ENCODE results near the gene MED13L. TPM values are rescaled to one million over a fixed set of nuclear protein-coding genes. Genes with fewer than 3 reads are reported as not detected.

The MED13L gene
- total and polyA plus RNA-seq, 2 donors (not counting 1 experiment from before 2014, with no cell fraction given): 20.3 to 207 TPM

DNA sequence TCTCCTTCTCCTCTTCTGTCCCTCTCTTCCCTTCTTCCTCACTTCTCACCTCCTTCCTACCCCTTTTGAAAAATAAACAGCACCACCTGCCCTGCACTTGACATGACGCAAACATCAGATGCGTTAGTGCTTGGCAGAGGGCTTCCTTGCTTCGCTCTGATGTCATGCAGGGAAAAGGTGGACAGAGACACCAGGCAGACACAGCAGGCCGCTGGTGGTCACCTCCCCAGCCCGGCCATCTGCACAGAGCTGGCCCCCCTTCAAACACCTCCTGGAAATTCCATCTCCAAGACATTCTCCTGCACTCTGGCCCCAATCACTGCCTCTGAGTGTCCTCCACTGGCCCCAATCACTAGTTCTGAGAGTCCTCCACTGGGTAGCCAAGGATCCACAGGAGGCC, 353.6 kb downstream of the MED13L start:
- Histone ChIP-seq H3K36me3 (replicated peaks in 1 of 2; ENCODE audit: control extremely low read depth in 1 of 2, control insufficient read depth in 1 of 2, extremely low read depth in 1 of 2, insufficient read depth in 2 of 2, low read length in 1 of 2) (no peaks in the 10 kb centered on the region), H4K20me1 (ENCODE audit: control insufficient read depth, insufficient read depth, low read length, poor library complexity, severe bottlenecking) (no peaks in the 10 kb centered on the region), H3K4me3 (ENCODE audit: control extremely low read depth in 1 of 5, extremely low read depth in 1 of 5, insufficient read depth in 1 of 5, low read depth in 2 of 5, low read length in 4 of 5) (no peak overlapping the region), H3K27ac (ENCODE audit: low read length in 2 of 2) (no peak overlapping the region), H3K79me2 (ENCODE audit: control insufficient read depth, insufficient read depth, low read length) (no peaks in the 10 kb centered on the region), H3K4me1 (ENCODE audit: control insufficient read depth in 2 of 2, insufficient read depth in 2 of 2, low read length in 2 of 2) (no peaks in the 10 kb centered on the region), H2AFZ (ENCODE audit: insufficient read depth, low read depth, low read length, poor library complexity, severe bottlenecking) (no peak overlapping the region), H3K27me3 (replicated peaks in 1 of 4; ENCODE audit: control extremely low read depth in 1 of 4, control insufficient read depth in 3 of 4, insufficient read depth in 4 of 4, low read length in 3 of 4) (peaks cover 0 to 8% (median 3%) of the 10 kb centered on the region in 4 experiments), H3K9me3 (ENCODE audit: control extremely low read depth in 1 of 3, control insufficient read depth in 2 of 3, insufficient read depth in 1 of 3, low read length in 2 of 3) (peaks cover 0 to 13% (median 8%) of the 10 kb centered on the region in 3 donors), H3K4me2 (replicated peaks; ENCODE audit: low read depth, low read length, poor library complexity, severe bottlenecking) (no peak overlapping the region), H3K9ac (ENCODE audit: low read length) (no peak overlapping the region)
- POLR2A ChIA-PET: no interaction called here
- ATAC-seq (ENCODE audit: low read depth): no peak
- CTCF ChIA-PET: interaction anchor here (0.9 kb wide), 1 partner anchor 9 kb away, joined by 3 read pairs; no protein-coding TSS in a partner anchor
- 85% methylated on average over 5 of the region's 5 CpGs for WGBS (ENCODE audit: insufficient coverage)
- DNase-seq: no peak
- Mint-ChIP-seq H3K4me1 (no peaks in the 10 kb centered on the region), H3K4me3 (no peak overlapping the region), H3K27me3 (peaks cover 30% of the 10 kb centered on the region), H3K27ac (no peak overlapping the region), H3K9me3 (ENCODE audit: insufficient read depth) (no peaks in the 10 kb centered on the region)
- intact Hi-C loops (cut with micrococcal nuclease): no loop called here
- no peak for TF ChIP-seq EZH2 (IDR thresholded peaks at IDR 0.05; ENCODE audit: borderline replicate concordance, insufficient read depth, low read depth, low read length, poor library complexity, severe bottlenecking)

DNA sequence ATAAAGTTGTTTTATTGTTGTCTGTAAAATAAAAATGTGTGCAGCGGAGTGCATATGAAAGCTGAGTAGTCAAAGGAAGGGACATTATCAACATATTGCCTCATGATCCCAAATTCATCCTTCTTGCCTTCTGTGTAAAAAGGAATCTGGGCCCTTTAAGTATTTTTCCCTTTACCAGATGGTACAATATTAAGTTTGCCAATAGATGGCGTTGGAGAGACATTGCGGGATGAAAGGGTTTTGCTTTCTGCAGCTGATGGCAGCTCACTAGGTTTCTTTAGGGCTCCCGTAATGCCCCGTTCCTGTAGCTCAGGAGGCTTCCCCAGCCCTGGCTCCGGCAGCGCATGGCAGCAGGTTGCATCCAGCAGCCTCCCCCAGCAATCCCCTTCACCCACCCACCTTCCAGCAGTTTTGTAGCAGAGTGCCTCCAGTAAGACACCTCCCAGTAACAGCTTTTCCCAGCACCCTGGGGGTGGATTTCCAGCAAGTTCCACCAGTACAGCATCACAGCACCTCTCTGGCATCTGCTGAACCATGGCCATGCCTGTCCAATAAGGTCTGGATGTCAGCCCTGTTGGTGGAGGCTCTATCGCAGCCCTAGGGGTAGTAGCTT, 354.4 kb downstream of the MED13L start:
- H3K79me2 ChIP-seq (ENCODE audit: control insufficient read depth, insufficient read depth, low read length): no peaks in the 10 kb centered on the region
- ATAC-seq (ENCODE audit: low read depth) (no peak), DNase-seq (no peak)
- H3K4me3 Mint-ChIP-seq: no peak overlapping the region
- H3K4me2 ChIP-seq (replicated peaks; ENCODE audit: low read depth, low read length, poor library complexity, severe bottlenecking): no peak overlapping the region
- H3K36me3 ChIP-seq (replicated peaks in 1 of 2; ENCODE audit: control extremely low read depth in 1 of 2, control insufficient read depth in 1 of 2, extremely low read depth in 1 of 2, insufficient read depth in 2 of 2, low read length in 1 of 2): no peaks in the 10 kb centered on the region
- 77% methylated on average over 6 of the region's 8 CpGs for WGBS (ENCODE audit: insufficient coverage)
- no peaks in the 10 kb centered on the region for H3K4me1 Mint-ChIP-seq
- H3K27ac ChIP-seq (ENCODE audit: low read length in 2 of 2): no peak overlapping the region
- H3K27me3 ChIP-seq (replicated peaks in 1 of 4; ENCODE audit: control extremely low read depth in 1 of 4, control insufficient read depth in 3 of 4, insufficient read depth in 4 of 4, low read length in 3 of 4): peaks cover 0 to 11% (median 5%) of the 10 kb centered on the region in 4 experiments
- peaks cover 38% of the 10 kb centered on the region for H3K27me3 Mint-ChIP-seq
- TF ChIP-seq, protein P1, sequence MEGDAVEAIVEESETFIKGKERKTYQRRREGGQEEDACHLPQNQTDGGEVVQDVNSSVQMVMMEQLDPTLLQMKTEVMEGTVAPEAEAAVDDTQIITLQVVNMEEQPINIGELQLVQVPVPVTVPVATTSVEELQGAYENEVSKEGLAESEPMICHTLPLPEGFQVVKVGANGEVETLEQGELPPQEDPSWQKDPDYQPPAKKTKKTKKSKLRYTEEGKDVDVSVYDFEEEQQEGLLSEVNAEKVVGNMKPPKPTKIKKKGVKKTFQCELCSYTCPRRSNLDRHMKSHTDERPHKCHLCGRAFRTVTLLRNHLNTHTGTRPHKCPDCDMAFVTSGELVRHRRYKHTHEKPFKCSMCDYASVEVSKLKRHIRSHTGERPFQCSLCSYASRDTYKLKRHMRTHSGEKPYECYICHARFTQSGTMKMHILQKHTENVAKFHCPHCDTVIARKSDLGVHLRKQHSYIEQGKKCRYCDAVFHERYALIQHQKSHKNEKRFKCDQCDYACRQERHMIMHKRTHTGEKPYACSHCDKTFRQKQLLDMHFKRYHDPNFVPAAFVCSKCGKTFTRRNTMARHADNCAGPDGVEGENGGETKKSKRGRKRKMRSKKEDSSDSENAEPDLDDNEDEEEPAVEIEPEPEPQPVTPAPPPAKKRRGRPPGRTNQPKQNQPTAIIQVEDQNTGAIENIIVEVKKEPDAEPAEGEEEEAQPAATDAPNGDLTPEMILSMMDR (IDR thresholded peaks at IDR 0.05): no peak
- no peak for TF ChIP-seq EZH2 (IDR thresholded peaks at IDR 0.05; ENCODE audit: borderline replicate concordance, insufficient read depth, low read depth, low read length, poor library complexity, severe bottlenecking)
- H4K20me1 ChIP-seq (ENCODE audit: control insufficient read depth, insufficient read depth, low read length, poor library complexity, severe bottlenecking): no peaks in the 10 kb centered on the region
- H3K4me3 ChIP-seq (ENCODE audit: control extremely low read depth in 1 of 5, extremely low read depth in 1 of 5, insufficient read depth in 1 of 5, low read depth in 2 of 5, low read length in 4 of 5): no peak overlapping the region
- POLR2A ChIA-PET: no interaction called here
- CTCF ChIA-PET: interaction anchor here (0.9 kb wide), 1 partner anchor 8 kb away, joined by 3 read pairs; no protein-coding TSS in a partner anchor
- no peak overlapping the region for H3K9ac ChIP-seq (ENCODE audit: low read length)
- H3K4me1 ChIP-seq (ENCODE audit: control insufficient read depth in 2 of 2, insufficient read depth in 2 of 2, low read length in 2 of 2): no peaks in the 10 kb centered on the region
- no peak overlapping the region for H2AFZ ChIP-seq (ENCODE audit: insufficient read depth, low read depth, low read length, poor library complexity, severe bottlenecking)
- peaks cover 0 to 13% (median 8%) of the 10 kb centered on the region in 3 donors for H3K9me3 ChIP-seq (ENCODE audit: control extremely low read depth in 1 of 3, control insufficient read depth in 2 of 3, insufficient read depth in 1 of 3, low read length in 2 of 3)
- H3K27ac Mint-ChIP-seq: no peak overlapping the region
- H3K9me3 Mint-ChIP-seq (ENCODE audit: insufficient read depth): no peaks in the 10 kb centered on the region
- intact Hi-C loops (cut with micrococcal nuclease): no loop called here

Measured in B cell (primary cell).